CD14-positive monocyte (primary cell): ENCODE results near the gene UBL4B. TPM values are rescaled to one million over a fixed set of nuclear protein-coding genes. Genes with fewer than 3 reads are reported as not detected.

Experiments used
- DNase-seq, 3 donors: peaks; one replicate each; pipeline ENCODE4 v3.0.0-alpha.2; 2011 to 2022
- H2AFZ ChIP-seq: 2 replicates; pipeline ENCODE4 v1.6.0; 2012; ENCODE audit warnings: mild to moderate bottlenecking, low read depth, low read length, inconsistent platforms; ENCODE audit not compliant: insufficient read depth, poor library complexity, severe bottlenecking
- H3K27ac ChIP-seq, 2 donors: 1 replicate in 1 of 2; 2 replicates in 1 of 2; pipeline ENCODE4 v1.5.1; 2012 to 2013; ENCODE audit warnings: low read length in 2 of 2, control low read depth in 1 of 2, inconsistent platforms in 1 of 2, low read depth in 1 of 2, mild to moderate bottlenecking in 1 of 2
- H3K27me3 ChIP-seq, 2 donors: one replicate each; pipeline versions ENCODE4 v1.6.0 to v1.6.1; 2011 to 2013; ENCODE audit warnings: low read length in 2 of 2; ENCODE audit not compliant: control insufficient read depth in 2 of 2, insufficient read depth in 2 of 2
- H3K36me3 ChIP-seq, 2 donors: replicated peaks in 1 of 2; 1 replicate in 1 of 2; 2 replicates in 1 of 2; pipeline versions ENCODE4 v1.5.1 to v1.6.1; 2012 to 2013; ENCODE audit warnings: low read length in 2 of 2, control low read depth in 1 of 2, inconsistent platforms in 1 of 2, mild to moderate bottlenecking in 1 of 2; ENCODE audit not compliant: insufficient read depth in 2 of 2, control insufficient read depth in 1 of 2
- H3K4me1 ChIP-seq, 2 donors: 1 replicate in 1 of 2; 2 replicates in 1 of 2; pipeline versions ENCODE4 v1.5.1 to v1.6.1; 2012 to 2013; ENCODE audit warnings: low read length in 2 of 2, control low read depth in 1 of 2, inconsistent platforms in 1 of 2, mild to moderate bottlenecking in 1 of 2, moderate library complexity in 1 of 2; ENCODE audit not compliant: insufficient read depth in 2 of 2, control insufficient read depth in 1 of 2
- H3K4me2 ChIP-seq: replicated peaks from 2 replicates; pipeline ENCODE3; 2012; ENCODE audit warnings: low read length, moderate library complexity, mild to moderate bottlenecking; ENCODE audit not compliant: poor library complexity, severe bottlenecking; ENCODE audit errors: extremely low read depth
- H3K4me3 ChIP-seq, 3 experiments: fragments of 200-600 bp in 1 of 3; sonication (generic) in 1 of 3; replicated peaks in 1 of 3; 1 replicate in 2 of 3; 2 replicates in 1 of 3; pipeline ENCODE4 v1.5.1; 2011 to 2013; ENCODE audit warnings: low read length in 3 of 3, mild to moderate bottlenecking in 3 of 3, control low read depth in 2 of 3, low read depth in 2 of 3, inconsistent platforms in 1 of 3, moderate library complexity in 1 of 3
- H3K79me2 ChIP-seq: 2 replicates; pipeline ENCODE4 v1.6.0; 2012; ENCODE audit warnings: mild to moderate bottlenecking, control low read depth, inconsistent platforms, low read length, moderate library complexity; ENCODE audit not compliant: insufficient read depth
- H3K9ac ChIP-seq: 2 replicates; pipeline ENCODE4 v1.6.0; 2017; ENCODE audit warnings: low read length, mild to moderate bottlenecking; ENCODE audit not compliant: insufficient read depth, poor library complexity, severe bottlenecking
- H3K9me3 ChIP-seq, 2 donors: replicated peaks in 1 of 2; 1 replicate in 1 of 2; 2 replicates in 1 of 2; pipeline versions ENCODE4 v1.5.1 to v1.6.1; 2012 to 2013; ENCODE audit warnings: low read length in 2 of 2, control low read depth in 1 of 2; ENCODE audit not compliant: control insufficient read depth in 1 of 2, insufficient read depth in 1 of 2
- H4K20me1 ChIP-seq: 2 replicates; pipeline ENCODE4 v1.6.0; 2012; ENCODE audit warnings: mild to moderate bottlenecking, low read length, control low read depth, moderate library complexity; ENCODE audit not compliant: insufficient read depth
- H3K27ac Mint-ChIP-seq, 7 donors: one replicate each; pipeline ENCODE4 v1.8.0; 2020; ENCODE audit warnings: mild to moderate bottlenecking in 7 of 7, mixed read lengths in 7 of 7, moderate library complexity in 6 of 7, inconsistent platforms in 2 of 7
- H3K27me3 Mint-ChIP-seq, 3 donors: one replicate each; pipeline ENCODE4 v1.8.0; 2021 to 2022; ENCODE audit warnings: low read depth in 3 of 3, mild to moderate bottlenecking in 3 of 3, mixed read lengths in 3 of 3, moderate library complexity in 3 of 3, inconsistent platforms in 1 of 3
- H3K36me3 Mint-ChIP-seq, 2 donors: one replicate each; pipeline ENCODE4 v1.8.0; 2020; ENCODE audit warnings: mixed read lengths in 2 of 2, inconsistent platforms in 1 of 2, mild to moderate bottlenecking in 1 of 2
- H3K4me1 Mint-ChIP-seq: one replicate; pipeline ENCODE4 v1.8.0; 2020; ENCODE audit warnings: mild to moderate bottlenecking, mixed read lengths
- H3K4me3 Mint-ChIP-seq, 2 donors: one replicate each; pipeline ENCODE4 v1.8.0; 2020; ENCODE audit warnings: mild to moderate bottlenecking in 2 of 2, mixed read lengths in 2 of 2, moderate library complexity in 1 of 2
- H3K9me3 Mint-ChIP-seq, 7 donors: one replicate each; pipeline ENCODE4 v1.8.0; 2020 to 2022; ENCODE audit warnings: mixed read lengths in 7 of 7, mild to moderate bottlenecking in 6 of 7, moderate library complexity in 6 of 7, inconsistent platforms in 2 of 7
- CTCF ChIP-seq: fragments of 200-600 bp; IDR thresholded peaks from one replicate; pipeline ENCODE4 v1.8.0; 2022; ENCODE audit warnings: antibody characterized with exemption, mild to moderate bottlenecking
- WGBS: methylation state at CpG from one replicate; pipeline ENCODE4 v1.1.5; 2013; ENCODE audit warnings: missing lambda C conversion rate; ENCODE audit not compliant: insufficient coverage; 5-methylcytosine and 5-hydroxymethylcytosine counted together
- intact Hi-C, 2 donors: fragments of 100-400 bp; cut with micrococcal nuclease; formaldehyde crosslinking; loops; one replicate each; pipeline versions ENCODE4 v1.15.0 to v1.15.1; 2023
- polyA plus RNA-seq, 3 donors: library from polyadenylated mRNA; depleted of rRNA in 1 of 3; unstranded in 2 of 3; stranded (reverse) in 1 of 3; fragments of 300-500 nt in 2 of 3; fragments of >200 nt in 1 of 3; fragmentation: Illumina TruSeq in 2 of 3; gene quantifications; 1 replicate in 2 of 3; 2 replicates in 1 of 3; pipeline ENCODE4 v1.2.3, GENCODE V29; 2012 to 2021

Gene UBL4B
- polyA plus RNA-seq, 3 donors: not detected

- Histone ChIP-seq H3K4me2 (peak overlapping the region; percentile 67), H3K36me3 (no peaks in the 10 kb centered on the region), H3K9me3 (peaks cover 0 to 27% of the 10 kb centered on the region in 2 donors), H3K4me3 (peak overlapping the region in 2 of 3 experiments; percentile 0 to 67), H3K9ac (no peak overlapping the region), H2AFZ (peak overlapping the region; percentile 33), H3K4me1 (peaks cover 27 to 32% of the 10 kb centered on the region in 2 donors), H4K20me1 (no peaks in the 10 kb centered on the region), H3K27ac (no peak overlapping the region), H3K79me2 (no peaks in the 10 kb centered on the region), H3K27me3 (peaks cover 53 to 74% of the 10 kb centered on the region in 2 donors)
- H3K27ac Mint-ChIP-seq: no peak overlapping the region
- peaks cover 74 to 86% (median 80%) of the 10 kb centered on the region in 3 donors for H3K27me3 Mint-ChIP-seq
- DNase-seq: peak; percentile 16 to 27 (median 16)
- peaks cover 0 to 20% (median 9%) of the 10 kb centered on the region in 7 donors for H3K9me3 Mint-ChIP-seq
- intact Hi-C loops: no loop called here
- peaks cover 25% of the 10 kb centered on the region for H3K4me1 Mint-ChIP-seq
- peak overlapping the region; percentile 72 to 99 for H3K4me3 Mint-ChIP-seq
- 7% methylated on average over 68 of the region's 68 CpGs for WGBS
- no peak for TF ChIP-seq CTCF
- H3K36me3 Mint-ChIP-seq: peaks cover 3 to 18% of the 10 kb centered on the region in 2 donors
Observed at GRCh38 chr1:110067893-110068645, 44.2 kb upstream of the UBL4B start.

GRCh38 chr1:110068646-110069403 is 43.4 kb upstream of the UBL4B start:
- WGBS: 4% methylated on average over 52 of the region's 68 CpGs
- peak overlapping the region in 2 of 3 experiments; percentile 0 to 67 for H3K4me3 ChIP-seq
- no peaks in the 10 kb centered on the region for H3K79me2 ChIP-seq
- peak overlapping the region; percentile 72 to 99 for H3K4me3 Mint-ChIP-seq
- H3K9ac ChIP-seq: no peak overlapping the region
- H3K4me1 Mint-ChIP-seq: peaks cover 28% of the 10 kb centered on the region
- peak; percentile 33 to 45 (median 40) for DNase-seq
- peak overlapping the region; percentile 33 for H2AFZ ChIP-seq
- H3K27me3 Mint-ChIP-seq: peaks cover 76 to 92% (median 77%) of the 10 kb centered on the region in 3 donors
- H3K27ac Mint-ChIP-seq: peak overlapping the region in 1 of 7 donors; percentile 9
- intact Hi-C loops: no loop called here
- H3K36me3 Mint-ChIP-seq: peaks cover 3 to 18% of the 10 kb centered on the region in 2 donors
- peaks cover 27 to 32% of the 10 kb centered on the region in 2 donors for H3K4me1 ChIP-seq
- H4K20me1 ChIP-seq: no peaks in the 10 kb centered on the region
- peaks cover 0 to 27% of the 10 kb centered on the region in 2 donors for H3K9me3 ChIP-seq
- H3K27ac ChIP-seq: no peak overlapping the region
- no peak for TF ChIP-seq CTCF
- peaks cover 53 to 77% of the 10 kb centered on the region in 2 donors for H3K27me3 ChIP-seq
- H3K4me2 ChIP-seq: peak overlapping the region; percentile 67
- H3K36me3 ChIP-seq: no peaks in the 10 kb centered on the region
- H3K9me3 Mint-ChIP-seq: peaks cover 0 to 20% (median 9%) of the 10 kb centered on the region in 7 donors
